NCI-H2107 treated with DMSO at 0.1 percent for 48 hours (cell line): Measurements from ENCODE around the gene RAPGEF4.
A peak's percentile ranks its signal among the peaks of the same experiment; 100 is the strongest.

ENCODE experiments used
- DNase-seq: peaks from one replicate; lab custom pipeline; 2025; ENCODE audit not compliant: unreplicated experiment; lab: John Stamatoyannopoulos, UW

Gene RAPGEF4

GRCh38 chr2:172894689-172895387 lies 159.2 kb downstream of the RAPGEF4 start:
- no peak for DNase-seq

- DNase-seq = no peak
Observed at GRCh38 chr2:172896661-172897081, 161.0 kb downstream of the RAPGEF4 start.

GRCh38 chr2:172900871-172901270 lies 165.2 kb downstream of the RAPGEF4 start:
- DNase-seq = no peak

- DNase-seq = no peak
Observed at GRCh38 chr2:172901913-172902312, 166.3 kb downstream of the RAPGEF4 start.

- no peak for DNase-seq
Observed at GRCh38 chr2:172904236-172904635, 168.6 kb downstream of the RAPGEF4 start.

- peak; percentile 27 for DNase-seq
Observed at GRCh38 chr2:172905937-172906811, 170.5 kb downstream of the RAPGEF4 start.

- DNase-seq = no peak
Observed at GRCh38 chr2:172908275-172908674, 172.6 kb downstream of the RAPGEF4 start.

GRCh38 chr2:172909454-172909853 lies 173.8 kb downstream of the RAPGEF4 start:
- DNase-seq = no peak

GRCh38 chr2:172912266-172912665 lies 176.6 kb downstream of the RAPGEF4 start:
- no peak for DNase-seq

GRCh38 chr2:172914341-172915008 lies 178.8 kb downstream of the RAPGEF4 start:
- DNase-seq = no peak

- no peak for DNase-seq
Observed at GRCh38 chr2:172917716-172918115, 182.1 kb downstream of the RAPGEF4 start.

- no peak for DNase-seq
Observed at GRCh38 chr2:172919732-172920131, 184.1 kb downstream of the RAPGEF4 start.

- DNase-seq = no peak
Observed at GRCh38 chr2:172921532-172922236, 186.0 kb downstream of the RAPGEF4 start.

GRCh38 chr2:172922306-172922705 lies 186.7 kb downstream of the RAPGEF4 start:
- DNase-seq = no peak

- no peak for DNase-seq
Observed at GRCh38 chr2:172922815-172923214, 187.2 kb downstream of the RAPGEF4 start.

GRCh38 chr2:172924097-172924660 lies 188.5 kb downstream of the RAPGEF4 start:
- DNase-seq = no peak

GRCh38 chr2:172925600-172925999 lies 190.0 kb downstream of the RAPGEF4 start:
- DNase-seq = no peak

- DNase-seq = no peak
Observed at GRCh38 chr2:172926785-172927640, 191.4 kb downstream of the RAPGEF4 start.

GRCh38 chr2:172927641-172928357 lies 192.2 kb downstream of the RAPGEF4 start:
- no peak for DNase-seq
